SK-N-SH (cell line): ENCODE measurements around the gene RGS17. TPM values are rescaled to one million over a fixed set of nuclear protein-coding genes. Genes with fewer than 3 reads are reported as not detected.

Source experiments
- CTCF ChIA-PET: fragments of 300-600, 350-600 bp; formaldehyde crosslinking; extraction: SDS; loops from one replicate; lab custom pipeline; 2021; lab: Yijun Ruan, JAX
- POLR2A ChIA-PET: fragments of 350-600 bp; sonication (Branson Sonifier 250); formaldehyde crosslinking; extraction: SDS; loops from one replicate; lab custom pipeline; 2020; ENCODE audit warnings: antibody characterized with exemption, inconsistent platforms; lab: Yijun Ruan, JAX
- DNase-seq: peaks from one replicate; pipeline ENCODE4 v3.0.0; 2012
- H2AFZ ChIP-seq: fragments of 200-600 bp; sonication (generic); 2 replicates; pipeline ENCODE4 v1.8.1; 2016; ENCODE audit warnings: antibody characterized with exemption, mild to moderate bottlenecking, low read depth
- H3F3A ChIP-seq: fragments of 200-600 bp; sonication (generic); replicated peaks from 2 replicates; pipeline ENCODE3; 2016; ENCODE audit warnings: antibody characterized with exemption, mild to moderate bottlenecking; ENCODE audit not compliant: insufficient read depth
- H3K27ac ChIP-seq, 2 experiments: fragments of 200-500 bp in 1 of 2; fragments of 200-600 bp in 1 of 2; sonication (Bioruptor generic) in 1 of 2; sonication (generic), shearing (Covaris generic) in 1 of 2; 2 replicates each; pipeline versions ENCODE4 v1.5.1 to v1.6.1; 2014 to 2016; ENCODE audit warnings: low read depth in 2 of 2, inconsistent platforms in 1 of 2, low read length in 1 of 2, mild to moderate bottlenecking in 1 of 2, mixed read lengths in 1 of 2
- H3K27me3 ChIP-seq: fragments of 200-600 bp; sonication (generic), shearing (Covaris generic); 2 replicates; pipeline ENCODE4 v1.6.1; 2016; ENCODE audit warnings: mixed run types; ENCODE audit not compliant: insufficient read depth
- H3K36me3 ChIP-seq, 2 experiments: fragments of 200-500 bp in 1 of 2; fragments of 200-600 bp in 1 of 2; sonication (Bioruptor generic) in 1 of 2; sonication (generic) in 1 of 2; replicated peaks in 1 of 2; 2 replicates each; pipeline versions ENCODE3 to v1.5.1; 2014 to 2016; ENCODE audit warnings: low read length in 1 of 2, mild to moderate bottlenecking in 1 of 2; ENCODE audit not compliant: insufficient read depth in 2 of 2, control insufficient read depth in 1 of 2
- H3K4me1 ChIP-seq, 2 experiments: fragments of 200-500 bp in 1 of 2; fragments of 200-600 bp in 1 of 2; sonication (Bioruptor generic) in 1 of 2; sonication (generic), shearing (Covaris generic) in 1 of 2; 2 replicates each; pipeline versions ENCODE4 v1.5.1 to v1.6.1; 2014 to 2016; ENCODE audit warnings: low read depth in 1 of 2, low read length in 1 of 2, mixed run types in 1 of 2; ENCODE audit not compliant: insufficient read depth in 2 of 2, control insufficient read depth in 1 of 2
- H3K4me2 ChIP-seq: fragments of 200-600 bp; sonication (generic), shearing (Covaris generic); 2 replicates; pipeline ENCODE4 v1.6.1; 2017; ENCODE audit warnings: mixed run types
- H3K4me3 ChIP-seq, 2 experiments: fragments of 200-500 bp in 1 of 2; fragments of 200-600 bp in 1 of 2; sonication (Bioruptor generic) in 1 of 2; sonication (generic), shearing (Covaris generic) in 1 of 2; 2 replicates each; pipeline versions ENCODE4 v1.5.1 to v1.8.1; 2014 to 2016; ENCODE audit warnings: low read depth in 2 of 2, inconsistent platforms in 1 of 2, low read length in 1 of 2, mild to moderate bottlenecking in 1 of 2, mixed read lengths in 1 of 2, moderate library complexity in 1 of 2
- H3K79me2 ChIP-seq: fragments of 200-600 bp; sonication (generic); 2 replicates; pipeline ENCODE4 v1.8.1; 2017; ENCODE audit warnings: mild to moderate bottlenecking; ENCODE audit not compliant: insufficient read depth
- H3K9ac ChIP-seq: fragments of 200-600 bp; sonication (generic); 2 replicates; pipeline ENCODE4 v1.6.1; 2017; ENCODE audit warnings: mixed run types
- H3K9me2 ChIP-seq: fragments of 200-600 bp; sonication (generic); 2 replicates; pipeline ENCODE4 v1.6.1; 2017; ENCODE audit warnings: mixed run types
- H3K9me3 ChIP-seq: fragments of 200-600 bp; sonication (generic); 2 replicates; pipeline ENCODE4 v1.6.1; 2017; ENCODE audit warnings: mixed run types, mild to moderate bottlenecking, moderate library complexity
- H4K20me1 ChIP-seq: fragments of 200-600 bp; sonication (generic); 2 replicates; pipeline ENCODE4 v1.6.1; 2017; ENCODE audit warnings: mild to moderate bottlenecking, mixed run types; ENCODE audit not compliant: insufficient read depth
- FOXM1 ChIP-seq: IDR thresholded peaks from 2 replicates; pipeline ENCODE4 v1.4.0; 2012; ENCODE audit warnings: low read depth, mild to moderate bottlenecking
- GABPA ChIP-seq: IDR thresholded peaks from 2 replicates; pipeline ENCODE4 v1.4.0; 2012; ENCODE audit warnings: low read depth, mild to moderate bottlenecking
- MEF2A ChIP-seq: IDR thresholded peaks from 2 replicates; pipeline ENCODE4 v1.4.0; 2012; ENCODE audit warnings: low read depth, borderline replicate concordance
- NRF1 ChIP-seq: IDR thresholded peaks from 2 replicates; pipeline ENCODE4 v1.6.1; 2012; ENCODE audit warnings: low read depth, mild to moderate bottlenecking, low read length
- POLR2AphosphoS5 ChIP-seq: IDR thresholded peaks from 2 replicates; pipeline ENCODE4 v1.6.1; 2012; ENCODE audit warnings: low read depth, low read length
- RAD21 ChIP-seq: IDR thresholded peaks from 2 replicates; pipeline ENCODE4 v1.6.1; 2012; ENCODE audit warnings: mild to moderate bottlenecking, low read length
- SIN3A ChIP-seq: IDR thresholded peaks from 2 replicates; pipeline ENCODE4 v1.6.1; 2012; ENCODE audit warnings: low read depth, mild to moderate bottlenecking, low read length, moderate library complexity, borderline replicate concordance
- SMC3 ChIP-seq: IDR thresholded peaks from 2 replicates; pipeline ENCODE4 v1.6.1; 2012; ENCODE audit warnings: low read depth, low read length, improper control_type of control experiment
- YY1 ChIP-seq: IDR thresholded peaks from 2 replicates; pipeline ENCODE4 v1.4.0; 2012; ENCODE audit warnings: low read depth, mild to moderate bottlenecking
- WGBS: methylation state at CpG from one replicate; pipeline ENCODE4 v1.1.6; 2017; ENCODE audit warnings: low lambda C conversion rate; 5-methylcytosine and 5-hydroxymethylcytosine counted together
- polyA plus RNA-seq, 3 experiments: library from polyadenylated mRNA; depleted of rRNA; stranded (reverse); fragments of >200 nt; gene quantifications; 2 replicates each; pipeline ENCODE4 v1.2.3, GENCODE V29; 2012
- TF ChIP-seq, protein P1 (sequence below): IDR thresholded peaks from 2 replicates; pipeline ENCODE4 v1.6.1; 2012; ENCODE audit warnings: mild to moderate bottlenecking, low read depth, low read length, moderate library complexity
- TF ChIP-seq, protein P2 (sequence below): IDR thresholded peaks from 2 replicates; pipeline ENCODE4 v1.4.0; 2012; ENCODE audit warnings: low read depth, borderline replicate concordance
- TF ChIP-seq, protein P3 (sequence below): IDR thresholded peaks from 2 replicates; pipeline ENCODE4 v1.4.0; 2012; ENCODE audit warnings: low read depth
- TF ChIP-seq, protein P4 (sequence below): fragments of 200-600 bp; sonication (generic); IDR thresholded peaks from 2 replicates; pipeline ENCODE4 v1.6.1; 2017; ENCODE audit warnings: antibody characterized with exemption, mild to moderate bottlenecking, moderate library complexity
- TF ChIP-seq, protein P5 (sequence below): IDR thresholded peaks from 2 replicates; pipeline ENCODE4 v1.4.0; 2012; ENCODE audit warnings: low read depth, borderline replicate concordance

The RGS17 gene
- polyA plus RNA-seq, 1 of the 3 experiments (the other 2 are of a cell fraction), result 1.4 TPM

DNA sequence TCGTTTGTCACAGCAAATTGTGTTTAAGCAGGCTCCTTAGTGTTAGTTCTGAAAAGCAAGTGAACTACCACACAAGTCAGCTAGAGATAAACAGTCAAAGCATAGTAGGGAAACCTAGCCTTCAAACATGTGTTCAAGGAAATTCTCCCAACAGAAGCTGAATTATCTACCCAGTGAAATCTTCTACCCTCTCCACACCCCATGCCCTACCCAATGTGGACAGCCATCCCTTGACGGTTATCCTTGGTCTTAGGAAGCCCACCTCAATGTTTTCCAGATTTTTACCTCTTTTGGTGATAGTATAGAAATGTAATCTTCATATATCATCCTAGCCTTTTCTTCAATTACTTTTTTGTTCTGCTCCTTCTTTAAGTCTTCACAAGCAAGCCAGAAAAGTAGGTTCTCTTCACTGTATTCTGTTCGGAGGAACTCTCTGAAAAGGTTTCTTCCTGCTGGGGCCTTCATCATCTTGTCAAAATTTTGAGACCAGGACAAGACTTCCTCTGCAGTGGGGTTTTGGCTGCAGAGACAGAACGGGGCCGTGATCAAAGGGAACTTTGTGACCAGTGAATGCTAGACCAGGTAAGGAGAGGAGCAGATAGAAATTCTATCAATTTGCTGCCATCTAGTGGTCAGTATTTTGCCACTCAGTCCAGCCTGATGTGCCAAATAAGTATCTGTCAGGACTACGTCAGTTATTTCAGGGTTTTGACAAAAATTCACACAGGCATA, 106.9 kb downstream of the RGS17 start:
- CTCF ChIA-PET, result interaction anchor here (0.6 to 1.8 kb wide), 20 partner anchors 8 to 1601 kb away, joined by 3 to 7 read pairs (median 3); no protein-coding TSS in a partner anchor
- TF ChIP-seq FOXM1, result no peak
- TF ChIP-seq, protein P1, sequence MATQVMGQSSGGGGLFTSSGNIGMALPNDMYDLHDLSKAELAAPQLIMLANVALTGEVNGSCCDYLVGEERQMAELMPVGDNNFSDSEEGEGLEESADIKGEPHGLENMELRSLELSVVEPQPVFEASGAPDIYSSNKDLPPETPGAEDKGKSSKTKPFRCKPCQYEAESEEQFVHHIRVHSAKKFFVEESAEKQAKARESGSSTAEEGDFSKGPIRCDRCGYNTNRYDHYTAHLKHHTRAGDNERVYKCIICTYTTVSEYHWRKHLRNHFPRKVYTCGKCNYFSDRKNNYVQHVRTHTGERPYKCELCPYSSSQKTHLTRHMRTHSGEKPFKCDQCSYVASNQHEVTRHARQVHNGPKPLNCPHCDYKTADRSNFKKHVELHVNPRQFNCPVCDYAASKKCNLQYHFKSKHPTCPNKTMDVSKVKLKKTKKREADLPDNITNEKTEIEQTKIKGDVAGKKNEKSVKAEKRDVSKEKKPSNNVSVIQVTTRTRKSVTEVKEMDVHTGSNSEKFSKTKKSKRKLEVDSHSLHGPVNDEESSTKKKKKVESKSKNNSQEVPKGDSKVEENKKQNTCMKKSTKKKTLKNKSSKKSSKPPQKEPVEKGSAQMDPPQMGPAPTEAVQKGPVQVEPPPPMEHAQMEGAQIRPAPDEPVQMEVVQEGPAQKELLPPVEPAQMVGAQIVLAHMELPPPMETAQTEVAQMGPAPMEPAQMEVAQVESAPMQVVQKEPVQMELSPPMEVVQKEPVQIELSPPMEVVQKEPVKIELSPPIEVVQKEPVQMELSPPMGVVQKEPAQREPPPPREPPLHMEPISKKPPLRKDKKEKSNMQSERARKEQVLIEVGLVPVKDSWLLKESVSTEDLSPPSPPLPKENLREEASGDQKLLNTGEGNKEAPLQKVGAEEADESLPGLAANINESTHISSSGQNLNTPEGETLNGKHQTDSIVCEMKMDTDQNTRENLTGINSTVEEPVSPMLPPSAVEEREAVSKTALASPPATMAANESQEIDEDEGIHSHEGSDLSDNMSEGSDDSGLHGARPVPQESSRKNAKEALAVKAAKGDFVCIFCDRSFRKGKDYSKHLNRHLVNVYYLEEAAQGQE, result no peak
- TF ChIP-seq, protein P2, sequence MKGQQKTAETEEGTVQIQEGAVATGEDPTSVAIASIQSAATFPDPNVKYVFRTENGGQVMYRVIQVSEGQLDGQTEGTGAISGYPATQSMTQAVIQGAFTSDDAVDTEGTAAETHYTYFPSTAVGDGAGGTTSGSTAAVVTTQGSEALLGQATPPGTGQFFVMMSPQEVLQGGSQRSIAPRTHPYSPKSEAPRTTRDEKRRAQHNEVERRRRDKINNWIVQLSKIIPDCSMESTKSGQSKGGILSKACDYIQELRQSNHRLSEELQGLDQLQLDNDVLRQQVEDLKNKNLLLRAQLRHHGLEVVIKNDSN, result no peak
- no peak for TF ChIP-seq GABPA
- TF ChIP-seq SMC3, result peak; percentile 48
- TF ChIP-seq SIN3A, result no peak
- TF ChIP-seq YY1, result no peak
- TF ChIP-seq, protein P3, sequence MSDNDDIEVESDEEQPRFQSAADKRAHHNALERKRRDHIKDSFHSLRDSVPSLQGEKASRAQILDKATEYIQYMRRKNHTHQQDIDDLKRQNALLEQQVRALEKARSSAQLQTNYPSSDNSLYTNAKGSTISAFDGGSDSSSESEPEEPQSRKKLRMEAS, result no peak
- TF ChIP-seq, protein P4, sequence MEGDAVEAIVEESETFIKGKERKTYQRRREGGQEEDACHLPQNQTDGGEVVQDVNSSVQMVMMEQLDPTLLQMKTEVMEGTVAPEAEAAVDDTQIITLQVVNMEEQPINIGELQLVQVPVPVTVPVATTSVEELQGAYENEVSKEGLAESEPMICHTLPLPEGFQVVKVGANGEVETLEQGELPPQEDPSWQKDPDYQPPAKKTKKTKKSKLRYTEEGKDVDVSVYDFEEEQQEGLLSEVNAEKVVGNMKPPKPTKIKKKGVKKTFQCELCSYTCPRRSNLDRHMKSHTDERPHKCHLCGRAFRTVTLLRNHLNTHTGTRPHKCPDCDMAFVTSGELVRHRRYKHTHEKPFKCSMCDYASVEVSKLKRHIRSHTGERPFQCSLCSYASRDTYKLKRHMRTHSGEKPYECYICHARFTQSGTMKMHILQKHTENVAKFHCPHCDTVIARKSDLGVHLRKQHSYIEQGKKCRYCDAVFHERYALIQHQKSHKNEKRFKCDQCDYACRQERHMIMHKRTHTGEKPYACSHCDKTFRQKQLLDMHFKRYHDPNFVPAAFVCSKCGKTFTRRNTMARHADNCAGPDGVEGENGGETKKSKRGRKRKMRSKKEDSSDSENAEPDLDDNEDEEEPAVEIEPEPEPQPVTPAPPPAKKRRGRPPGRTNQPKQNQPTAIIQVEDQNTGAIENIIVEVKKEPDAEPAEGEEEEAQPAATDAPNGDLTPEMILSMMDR, result peak; percentile 81
- peak; percentile 79 for TF ChIP-seq RAD21
- no peak for TF ChIP-seq POLR2AphosphoS5
- TF ChIP-seq, protein P5, sequence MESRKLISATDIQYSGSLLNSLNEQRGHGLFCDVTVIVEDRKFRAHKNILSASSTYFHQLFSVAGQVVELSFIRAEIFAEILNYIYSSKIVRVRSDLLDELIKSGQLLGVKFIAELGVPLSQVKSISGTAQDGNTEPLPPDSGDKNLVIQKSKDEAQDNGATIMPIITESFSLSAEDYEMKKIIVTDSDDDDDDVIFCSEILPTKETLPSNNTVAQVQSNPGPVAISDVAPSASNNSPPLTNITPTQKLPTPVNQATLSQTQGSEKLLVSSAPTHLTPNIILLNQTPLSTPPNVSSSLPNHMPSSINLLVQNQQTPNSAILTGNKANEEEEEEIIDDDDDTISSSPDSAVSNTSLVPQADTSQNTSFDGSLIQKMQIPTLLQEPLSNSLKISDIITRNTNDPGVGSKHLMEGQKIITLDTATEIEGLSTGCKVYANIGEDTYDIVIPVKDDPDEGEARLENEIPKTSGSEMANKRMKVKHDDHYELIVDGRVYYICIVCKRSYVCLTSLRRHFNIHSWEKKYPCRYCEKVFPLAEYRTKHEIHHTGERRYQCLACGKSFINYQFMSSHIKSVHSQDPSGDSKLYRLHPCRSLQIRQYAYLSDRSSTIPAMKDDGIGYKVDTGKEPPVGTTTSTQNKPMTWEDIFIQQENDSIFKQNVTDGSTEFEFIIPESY, result no peak
- TF ChIP-seq MEF2A, result no peak
- no peak for TF ChIP-seq NRF1

More for the DNA sequence above, 106.9 kb downstream of the RGS17 start:
- Histone ChIP-seq H3K36me3 (peaks cover 0 to 3% of the 10 kb centered on the region in 2 experiments), H3K27me3 (no peaks in the 10 kb centered on the region), H3K9me2 (no peaks in the 10 kb centered on the region), H3K79me2 (no peaks in the 10 kb centered on the region), H3K4me2 (no peak overlapping the region), H3K4me3 (no peak overlapping the region), H3F3A (peaks cover 8% of the 10 kb centered on the region), H2AFZ (no peak overlapping the region), H3K9me3 (no peaks in the 10 kb centered on the region), H3K9ac (no peak overlapping the region), H4K20me1 (no peaks in the 10 kb centered on the region), H3K27ac (no peak overlapping the region), H3K4me1 (no peaks in the 10 kb centered on the region)
- WGBS, result 51% methylated on average over 6 of the region's 6 CpGs
- POLR2A ChIA-PET, result no interaction called here
- DNase-seq, result peak; percentile 60
